K562 (cell line): ENCODE measurements around the gene CUTA. TPM values are rescaled to one million over a fixed set of nuclear protein-coding genes. Genes with fewer than 3 reads are reported as not detected.

Source experiments
- C11orf30 ChIP-seq: fragments of 450-650 bp; IDR thresholded peaks from 2 replicates; pipeline ENCODE4 v1.6.1; 2016; ENCODE audit warnings: low read depth, mild to moderate bottlenecking
- CBX1 ChIP-seq: sonication (generic); IDR thresholded peaks from 2 replicates; pipeline ENCODE4 v1.6.1; 2016; ENCODE audit warnings: antibody characterized with exemption, low read depth, mild to moderate bottlenecking
- CC2D1A ChIP-seq: fragments of 450-650 bp; IDR thresholded peaks from 2 replicates; pipeline ENCODE4 v1.6.1; 2017; ENCODE audit warnings: mild to moderate bottlenecking
- HDAC8 ChIP-seq: fragments of 450-650 bp; IDR thresholded peaks from 2 replicates; pipeline ENCODE4 v1.6.1; 2016; ENCODE audit warnings: mild to moderate bottlenecking, missing genetic modification characterization, moderate library complexity, missing compliant biosample characterization
- HSF4 ChIP-seq: fragments of 250-450 bp; sonication (Bioruptor Pico); IDR thresholded peaks from 2 replicates; pipeline ENCODE4 v2.1.2; 2022; ENCODE audit warnings: mild to moderate bottlenecking, moderate library complexity, borderline replicate concordance
- IRF2 ChIP-seq: sonication (generic); formaldehyde crosslinking; IDR thresholded peaks from 2 replicates; pipeline ENCODE4 v1.8.1; 2022; ENCODE audit warnings: mild to moderate bottlenecking, missing genetic modification reagents
- KHSRP ChIP-seq: fragments of 450-650 bp; IDR thresholded peaks from 2 replicates; pipeline ENCODE4 v1.6.1; 2017
- PTRF ChIP-seq: fragments of 450-650 bp; IDR thresholded peaks from 2 replicates; pipeline ENCODE4 v1.6.1; 2016; ENCODE audit warnings: mild to moderate bottlenecking, missing genetic modification characterization, missing compliant biosample characterization
- RBM17 ChIP-seq: fragments of 200-400 bp; formaldehyde crosslinking; IDR thresholded peaks from 2 replicates; pipeline ENCODE4 v1.6.1; 2017; ENCODE audit warnings: low read depth, mild to moderate bottlenecking, low read length, borderline replicate concordance
- ZNF253 ChIP-seq: fragments of 250-450 bp; sonication (Bioruptor Pico); conservative IDR thresholded peaks from 2 replicates; pipeline ENCODE4 v1.6.1; 2021; ENCODE audit warnings: mild to moderate bottlenecking
- polyA plus RNA-seq, 8 experiments: library from polyadenylated mRNA; depleted of rRNA in 4 of 8; stranded (reverse) in 5 of 8; unstranded in 3 of 8; fragments of >200 nt; fragmentation: Nextera tagmentation in 2 of 8; fragmentation: Illumina TruSeq in 1 of 8; extraction: Ambion mirVana in 2 of 8; extraction: Trizol in 1 of 8; gene quantifications; 2 replicates each; pipeline versions ENCODE4 v1.2.1 to v1.2.3, GENCODE V29; 2011 to 2014; ENCODE audit warnings: inconsistent platforms in 1 of 8, missing spikeins in 1 of 8
- total RNA-seq, 7 experiments: library from RNA; depleted of rRNA in 6 of 7; stranded (reverse); fragments of >200 nt in 6 of 7; fragmentation: Illumina TruSeq in 2 of 7; extraction: Trizol in 2 of 7; gene quantifications; 2 replicates each; pipeline versions ENCODE4 v1.2.1 to v1.2.3, GENCODE V29; 2011 to 2021; ENCODE audit warnings: low replicate concordance in 1 of 7
- TF ChIP-seq, protein P1 (sequence below): fragments of 450-650 bp; IDR thresholded peaks from 2 replicates; pipeline ENCODE4 v1.6.1; 2017; ENCODE audit warnings: antibody characterized with exemption
- TF ChIP-seq, protein P2 (sequence below): fragments of 450-650 bp; formaldehyde crosslinking; conservative IDR thresholded peaks from 2 replicates; pipeline ENCODE4 v1.4.0; 2022; ENCODE audit warnings: mild to moderate bottlenecking, missing genetic modification characterization
- TF ChIP-seq, protein P3 (sequence below): fragments of 450-650 bp; IDR thresholded peaks from 2 replicates; pipeline ENCODE4 v1.6.1; 2016; ENCODE audit warnings: low read depth, mild to moderate bottlenecking, moderate library complexity

The CUTA gene
- total and polyA plus RNA-seq, 9 of the 15 experiments (the other 6 are each of a cell fraction or from before 2014, with no cell fraction given) = 166 to 682 (median 310) TPM

DNA sequence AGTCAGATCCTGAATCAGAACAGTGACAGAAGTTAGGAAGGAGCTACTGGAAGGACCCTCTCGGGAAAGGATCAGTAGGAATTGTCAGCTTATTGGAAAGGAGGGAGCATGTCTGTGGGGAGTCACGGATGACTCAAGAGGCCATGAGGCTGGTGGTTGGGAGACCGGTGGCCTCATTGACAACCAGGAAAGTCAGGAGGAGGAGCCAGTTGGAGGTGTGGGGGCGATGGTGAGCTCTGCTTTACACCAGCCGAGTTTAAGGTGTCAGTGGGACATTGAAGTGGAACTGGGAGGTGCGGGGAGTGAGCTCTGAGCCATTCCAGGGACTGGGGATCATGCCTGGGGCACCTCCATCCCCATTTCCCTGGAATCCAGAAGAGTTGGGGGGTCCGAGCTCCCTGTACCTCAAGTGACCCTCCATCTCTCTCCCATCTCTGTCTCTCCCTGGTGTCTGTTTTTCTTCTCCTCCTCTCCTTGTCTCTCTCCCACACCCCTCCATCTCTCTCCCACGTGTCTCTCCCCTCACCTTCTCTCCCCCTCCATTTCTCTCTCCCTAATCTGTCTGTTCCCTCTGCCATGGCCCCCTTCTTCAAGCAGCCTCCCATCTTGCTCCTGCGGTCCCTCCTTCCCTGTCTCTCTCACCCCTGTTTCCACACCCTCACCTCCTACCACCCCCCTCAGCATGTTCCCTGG is 22.2 kb upstream of the CUTA start (continued):
- TF ChIP-seq C11orf30 (no peak), PTRF (tag) (no peak), KHSRP (no peak), CBX1 (no peak), HDAC8 (tag) (no peak), CC2D1A (peak; percentile 52; the same call in 1 of the 2 replicates), IRF2 (CRISPR knock-in tag) (no peak), RBM17 (no peak), HSF4 (CRISPR knock-in tag) (no peak), ZNF253 (CRISPR knock-in tag) (no peak)
- TF ChIP-seq, protein P1, sequence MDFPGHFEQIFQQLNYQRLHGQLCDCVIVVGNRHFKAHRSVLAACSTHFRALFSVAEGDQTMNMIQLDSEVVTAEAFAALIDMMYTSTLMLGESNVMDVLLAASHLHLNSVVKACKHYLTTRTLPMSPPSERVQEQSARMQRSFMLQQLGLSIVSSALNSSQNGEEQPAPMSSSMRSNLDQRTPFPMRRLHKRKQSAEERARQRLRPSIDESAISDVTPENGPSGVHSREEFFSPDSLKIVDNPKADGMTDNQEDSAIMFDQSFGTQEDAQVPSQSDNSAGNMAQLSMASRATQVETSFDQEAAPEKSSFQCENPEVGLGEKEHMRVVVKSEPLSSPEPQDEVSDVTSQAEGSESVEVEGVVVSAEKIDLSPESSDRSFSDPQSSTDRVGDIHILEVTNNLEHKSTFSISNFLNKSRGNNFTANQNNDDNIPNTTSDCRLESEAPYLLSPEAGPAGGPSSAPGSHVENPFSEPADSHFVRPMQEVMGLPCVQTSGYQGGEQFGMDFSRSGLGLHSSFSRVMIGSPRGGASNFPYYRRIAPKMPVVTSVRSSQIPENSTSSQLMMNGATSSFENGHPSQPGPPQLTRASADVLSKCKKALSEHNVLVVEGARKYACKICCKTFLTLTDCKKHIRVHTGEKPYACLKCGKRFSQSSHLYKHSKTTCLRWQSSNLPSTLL = 0 out of 2 replicates have a peak, but pooled peaks have one; percentile 39
- TF ChIP-seq, protein P2, sequence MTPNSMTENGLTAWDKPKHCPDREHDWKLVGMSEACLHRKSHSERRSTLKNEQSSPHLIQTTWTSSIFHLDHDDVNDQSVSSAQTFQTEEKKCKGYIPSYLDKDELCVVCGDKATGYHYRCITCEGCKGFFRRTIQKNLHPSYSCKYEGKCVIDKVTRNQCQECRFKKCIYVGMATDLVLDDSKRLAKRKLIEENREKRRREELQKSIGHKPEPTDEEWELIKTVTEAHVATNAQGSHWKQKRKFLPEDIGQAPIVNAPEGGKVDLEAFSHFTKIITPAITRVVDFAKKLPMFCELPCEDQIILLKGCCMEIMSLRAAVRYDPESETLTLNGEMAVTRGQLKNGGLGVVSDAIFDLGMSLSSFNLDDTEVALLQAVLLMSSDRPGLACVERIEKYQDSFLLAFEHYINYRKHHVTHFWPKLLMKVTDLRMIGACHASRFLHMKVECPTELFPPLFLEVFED (CRISPR knock-in tag) = peak; percentile 93
- TF ChIP-seq, protein P3, sequence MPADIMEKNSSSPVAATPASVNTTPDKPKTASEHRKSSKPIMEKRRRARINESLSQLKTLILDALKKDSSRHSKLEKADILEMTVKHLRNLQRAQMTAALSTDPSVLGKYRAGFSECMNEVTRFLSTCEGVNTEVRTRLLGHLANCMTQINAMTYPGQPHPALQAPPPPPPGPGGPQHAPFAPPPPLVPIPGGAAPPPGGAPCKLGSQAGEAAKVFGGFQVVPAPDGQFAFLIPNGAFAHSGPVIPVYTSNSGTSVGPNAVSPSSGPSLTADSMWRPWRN = no peak
